Measurements from ENCODE around the gene PLEKHD1.

PLEKHD1 gene

DNA sequence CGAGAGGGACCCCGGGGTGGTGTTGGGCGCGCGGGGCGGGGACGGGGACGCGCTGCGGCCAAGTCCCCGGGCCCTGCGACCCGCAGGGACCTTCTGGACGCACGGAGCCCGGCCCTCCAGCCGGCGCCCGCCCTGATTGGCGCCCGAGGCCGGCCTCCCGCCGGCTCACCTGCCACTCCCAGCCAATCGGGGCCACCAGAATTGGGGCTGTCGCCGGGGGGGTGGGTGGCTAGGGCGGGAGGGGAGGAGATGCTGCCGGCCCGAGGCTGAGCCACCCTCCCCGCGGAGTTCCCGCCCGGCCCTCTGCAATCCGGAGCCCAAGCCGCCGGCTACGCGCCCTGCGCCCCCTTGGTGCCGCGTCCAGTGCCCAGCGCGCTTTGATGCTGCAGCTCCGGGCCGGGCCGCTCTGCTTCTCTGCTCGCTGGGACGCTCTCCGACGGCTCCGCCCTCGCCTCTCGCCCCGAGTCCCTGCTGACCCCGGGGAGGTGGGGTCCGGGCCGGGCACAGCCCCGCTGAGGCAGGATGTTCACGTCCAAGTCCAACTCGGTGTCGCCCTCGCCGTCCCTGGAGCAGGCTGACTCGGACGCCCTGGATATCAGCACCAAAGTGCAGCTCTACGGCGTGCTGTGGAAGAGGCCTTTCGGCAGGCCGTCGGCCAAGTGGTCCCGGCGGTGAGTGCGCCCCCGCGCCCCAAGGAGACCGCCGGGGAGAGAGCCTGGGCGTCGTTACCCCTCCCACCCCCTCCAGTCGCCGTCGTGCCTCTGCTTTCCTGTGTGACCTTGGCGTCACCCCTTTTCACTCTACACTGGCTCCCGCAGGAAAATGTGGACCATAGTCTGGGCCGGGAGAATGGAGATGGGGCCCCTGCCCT, at the start of gene PLEKHD1:
Gene PLEKHD1, plus strand, starts transcription at position 285 of the 871 bp plus-strand sequence. Its CDS starts 238 bp downstream, at position 523.
- ATAC-seq (replicated peaks) (peak in 1 of 2 donors; percentile 4), DNase-seq (no peak)
- Mint-ChIP-seq H3K4me1 (peaks cover 11 to 16% of the 10 kb centered on the region in 2 donors), H3K4me3 (peak within 1 kb of the TSS; percentile 59 to 65), H3K27ac (no peak within 1 kb of the TSS), H3K27me3 (peaks cover 55 to 60% of the 10 kb centered on the region in 2 donors), H3K36me3 (no peaks in the 10 kb centered on the region), H3K9me3 (no peaks in the 10 kb centered on the region)

DNA sequence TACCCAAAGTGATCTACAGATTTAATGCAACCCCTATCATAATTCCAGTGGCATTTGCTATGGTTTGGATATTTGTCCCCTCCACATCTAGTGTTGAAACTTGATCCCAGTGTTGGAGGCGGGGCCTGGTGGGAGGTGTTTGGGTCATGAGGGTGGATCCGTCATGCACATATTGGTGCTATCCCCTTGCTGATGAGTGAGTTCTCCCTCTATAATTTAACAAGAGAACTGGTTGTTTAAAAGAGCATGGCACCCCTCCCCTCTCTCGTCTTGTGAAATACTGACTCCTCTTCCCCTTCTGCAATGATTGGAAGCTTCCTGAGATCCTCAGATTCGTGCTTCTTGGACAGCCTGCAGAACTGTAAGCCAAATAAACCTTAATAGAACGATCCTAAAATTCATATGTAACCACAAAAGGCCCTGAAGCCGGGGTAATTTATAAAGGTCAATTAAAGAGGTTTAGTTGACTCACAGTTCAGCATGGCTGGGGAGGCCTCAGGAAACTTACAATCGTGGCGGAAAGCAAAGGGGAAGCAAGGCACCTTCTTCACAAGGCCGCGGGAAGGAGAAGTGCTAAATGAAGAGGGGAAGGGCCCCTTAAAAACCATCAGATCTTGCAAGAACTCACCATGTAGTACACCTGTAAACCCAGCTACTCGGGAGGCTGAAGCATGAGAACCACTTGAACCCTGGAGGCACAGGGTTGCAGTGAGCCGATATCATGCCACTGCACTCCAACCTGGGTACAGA, 44.8 kb upstream of the PLEKHD1 start:
- ATAC-seq (replicated peaks) (no peak), DNase-seq (no peak)

DNA sequence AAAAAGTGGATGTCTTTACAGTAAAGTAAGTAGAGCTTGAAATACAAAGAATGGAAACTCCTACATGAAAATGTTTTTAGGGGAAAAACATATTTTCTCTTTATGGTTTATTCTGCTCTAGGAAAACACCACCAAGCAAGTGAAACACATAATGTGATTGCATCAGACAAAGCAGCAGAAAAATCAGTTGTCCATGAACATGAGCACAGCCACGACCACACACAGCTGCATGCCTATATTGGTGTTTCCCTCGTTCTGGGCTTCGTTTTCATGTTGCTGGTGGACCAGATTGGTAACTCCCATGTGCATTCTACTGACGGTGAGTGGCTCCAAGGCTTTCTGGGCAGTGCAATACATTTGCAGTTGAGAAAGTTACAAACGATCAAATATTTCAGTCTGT, 42.6 kb upstream of the PLEKHD1 start:
- Mint-ChIP-seq H3K9me3 (no peaks in the 10 kb centered on the region), H3K27me3 (no peaks in the 10 kb centered on the region), H3K27ac (peak overlapping the region; percentile 81), H3K36me3 (peaks cover 37 to 63% of the 10 kb centered on the region in 2 donors), H3K4me1 (peaks cover 13 to 26% of the 10 kb centered on the region in 2 donors), H3K4me3 (peak overlapping the region; percentile 39)
- DNase-seq (peak; percentile 35), ATAC-seq (replicated peaks) (peak; percentile 98)

More for the DNA sequence above, 44.8 kb upstream of the PLEKHD1 start:
- Mint-ChIP-seq H3K36me3 (peaks cover 33 to 53% of the 10 kb centered on the region in 2 donors), H3K27ac (no peak overlapping the region), H3K9me3 (no peaks in the 10 kb centered on the region), H3K4me3 (no peak overlapping the region), H3K27me3 (no peaks in the 10 kb centered on the region), H3K4me1 (peaks cover 18 to 33% of the 10 kb centered on the region in 2 donors)

DNA sequence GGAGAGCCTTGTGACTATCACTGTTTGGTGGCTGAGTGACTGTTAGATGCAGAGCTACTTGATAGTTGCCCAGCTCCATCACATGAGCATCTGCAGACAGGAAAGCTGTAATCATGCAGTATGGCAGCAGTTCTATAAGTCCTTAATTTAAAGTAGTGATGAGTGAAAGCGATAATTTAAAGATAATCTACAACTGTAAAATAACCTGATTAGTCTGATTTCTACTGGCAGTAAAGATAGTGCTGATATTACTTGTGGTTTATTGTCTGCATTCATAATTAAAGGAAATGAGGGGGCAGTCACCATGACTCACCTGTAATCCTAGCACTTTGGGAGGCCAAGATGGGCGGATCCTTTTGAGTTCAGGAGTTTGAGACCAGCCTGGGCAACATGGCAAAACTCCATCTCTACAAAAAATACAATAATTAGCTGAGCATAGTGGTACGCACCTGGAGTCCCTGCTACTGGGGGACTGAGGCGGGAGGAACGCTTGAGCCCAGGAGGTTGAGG, 41.2 kb upstream of the PLEKHD1 start:
- no peak overlapping the region for H3K4me3 Mint-ChIP-seq

DNA sequence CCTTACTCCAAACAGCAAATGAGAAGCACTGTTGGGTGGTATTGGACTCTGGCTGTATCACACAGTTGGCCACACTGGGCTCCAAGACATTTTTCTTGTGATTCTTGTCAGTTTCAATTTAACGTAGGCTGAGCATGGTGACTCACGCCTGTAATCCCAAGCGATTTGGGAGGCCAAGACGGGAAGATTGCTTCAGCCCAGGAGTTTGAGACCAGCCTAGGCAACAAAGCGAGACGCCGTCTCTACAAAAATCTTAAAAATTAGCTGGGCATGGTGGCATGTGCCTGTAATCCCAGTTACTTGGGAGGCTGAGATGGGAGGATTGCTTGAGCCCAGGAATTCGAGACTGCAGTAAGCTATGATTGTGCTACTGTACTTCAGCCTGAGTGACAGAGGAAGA, 35.3 kb upstream of the PLEKHD1 start:
- Mint-ChIP-seq H3K27me3 (no peaks in the 10 kb centered on the region), H3K4me3 (no peak overlapping the region), H3K9me3 (no peaks in the 10 kb centered on the region), H3K36me3 (peaks cover 36 to 45% of the 10 kb centered on the region in 2 donors), H3K27ac (no peak overlapping the region), H3K4me1 (peaks cover 2 to 5% of the 10 kb centered on the region in 2 donors)
- ATAC-seq (replicated peaks) (no peak), DNase-seq (no peak)

More for the DNA sequence above, 41.2 kb upstream of the PLEKHD1 start:
- DNase-seq, result no peak
- peaks cover 11 to 28% of the 10 kb centered on the region in 2 donors for H3K4me1 Mint-ChIP-seq
- no peaks in the 10 kb centered on the region for H3K27me3 Mint-ChIP-seq
- H3K27ac Mint-ChIP-seq, result no peak overlapping the region
- H3K36me3 Mint-ChIP-seq, result peaks cover 45 to 63% of the 10 kb centered on the region in 2 donors
- no peaks in the 10 kb centered on the region for H3K9me3 Mint-ChIP-seq
- no peak for ATAC-seq (replicated peaks)

DNA sequence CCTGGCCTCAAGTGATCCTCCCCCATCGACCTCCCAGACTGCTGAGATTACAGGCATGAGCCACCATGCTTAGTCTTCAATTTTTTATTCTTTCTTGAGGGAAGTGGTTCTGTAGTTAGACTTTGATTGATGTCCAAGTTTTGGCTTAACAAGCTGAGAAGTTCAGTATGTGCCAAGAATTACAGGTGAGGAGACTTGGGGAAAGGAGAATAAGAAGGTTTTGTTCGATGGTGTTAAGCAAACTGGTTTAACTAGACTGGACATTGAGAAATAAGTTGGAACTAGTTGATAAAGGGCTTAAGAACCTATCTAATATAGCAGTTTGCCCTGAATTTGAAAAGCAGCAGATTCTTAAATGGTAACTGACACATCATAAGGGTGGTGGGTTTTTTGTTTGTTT, 32.6 kb upstream of the PLEKHD1 start:
- no peak for ATAC-seq (replicated peaks)
- Mint-ChIP-seq H3K27me3 (no peaks in the 10 kb centered on the region), H3K27ac (no peak overlapping the region), H3K36me3 (peaks cover 29 to 35% of the 10 kb centered on the region in 2 donors), H3K4me1 (peaks cover 2% of the 10 kb centered on the region in 2 donors), H3K4me3 (no peak overlapping the region), H3K9me3 (no peaks in the 10 kb centered on the region)
- no peak for DNase-seq

DNA sequence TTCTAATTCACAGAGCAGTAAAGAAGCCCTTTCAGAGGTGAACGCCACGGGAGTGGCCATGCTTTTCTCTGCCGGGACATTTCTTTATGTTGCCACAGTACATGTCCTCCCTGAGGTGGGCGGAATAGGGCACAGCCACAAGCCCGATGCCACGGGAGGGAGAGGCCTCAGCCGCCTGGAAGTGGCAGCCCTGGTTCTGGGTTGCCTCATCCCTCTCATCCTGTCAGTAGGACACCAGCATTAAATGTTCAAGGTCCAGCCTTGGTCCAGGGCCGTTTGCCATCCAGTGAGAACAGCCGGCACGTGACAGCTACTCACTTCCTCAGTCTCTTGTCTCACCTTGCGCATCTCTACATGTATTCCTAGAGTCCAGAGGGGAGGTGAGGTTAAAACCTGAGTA, 26.2 kb upstream of the PLEKHD1 start:
- DNase-seq (no peak), ATAC-seq (replicated peaks) (no peak)
- peaks cover 25 to 44% of the 10 kb centered on the region in 2 donors for H3K36me3 Mint-ChIP-seq
- no peaks in the 10 kb centered on the region for H3K4me1 Mint-ChIP-seq
- H3K4me3 Mint-ChIP-seq, result no peak overlapping the region
- H3K27ac Mint-ChIP-seq, result peak overlapping the region; percentile 62
- H3K27me3 Mint-ChIP-seq, result no peaks in the 10 kb centered on the region
- no peaks in the 10 kb centered on the region for H3K9me3 Mint-ChIP-seq

DNA sequence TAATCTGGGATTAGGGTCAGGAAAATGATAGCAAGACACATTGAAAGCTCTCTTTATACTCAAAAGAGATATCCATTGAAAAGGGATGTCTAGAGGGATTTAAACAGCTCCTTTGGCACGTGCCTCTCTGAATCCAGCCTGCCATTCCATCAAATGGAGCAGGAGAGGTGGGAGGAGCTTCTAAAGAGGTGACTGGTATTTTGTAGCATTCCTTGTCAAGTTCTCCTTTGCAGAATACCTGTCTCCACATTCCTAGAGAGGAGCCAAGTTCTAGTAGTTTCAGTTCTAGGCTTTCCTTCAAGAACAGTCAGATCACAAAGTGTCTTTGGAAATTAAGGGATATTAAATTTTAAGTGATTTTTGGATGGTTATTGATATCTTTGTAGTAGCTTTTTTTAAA, 25.4 kb upstream of the PLEKHD1 start:
- no peak for DNase-seq
- ATAC-seq (replicated peaks), result no peak
- peaks cover 26 to 47% of the 10 kb centered on the region in 2 donors for H3K36me3 Mint-ChIP-seq
- no peaks in the 10 kb centered on the region for H3K27me3 Mint-ChIP-seq
- no peak overlapping the region for H3K4me3 Mint-ChIP-seq
- H3K4me1 Mint-ChIP-seq, result no peaks in the 10 kb centered on the region
- no peaks in the 10 kb centered on the region for H3K9me3 Mint-ChIP-seq
- H3K27ac Mint-ChIP-seq, result no peak overlapping the region

DNA sequence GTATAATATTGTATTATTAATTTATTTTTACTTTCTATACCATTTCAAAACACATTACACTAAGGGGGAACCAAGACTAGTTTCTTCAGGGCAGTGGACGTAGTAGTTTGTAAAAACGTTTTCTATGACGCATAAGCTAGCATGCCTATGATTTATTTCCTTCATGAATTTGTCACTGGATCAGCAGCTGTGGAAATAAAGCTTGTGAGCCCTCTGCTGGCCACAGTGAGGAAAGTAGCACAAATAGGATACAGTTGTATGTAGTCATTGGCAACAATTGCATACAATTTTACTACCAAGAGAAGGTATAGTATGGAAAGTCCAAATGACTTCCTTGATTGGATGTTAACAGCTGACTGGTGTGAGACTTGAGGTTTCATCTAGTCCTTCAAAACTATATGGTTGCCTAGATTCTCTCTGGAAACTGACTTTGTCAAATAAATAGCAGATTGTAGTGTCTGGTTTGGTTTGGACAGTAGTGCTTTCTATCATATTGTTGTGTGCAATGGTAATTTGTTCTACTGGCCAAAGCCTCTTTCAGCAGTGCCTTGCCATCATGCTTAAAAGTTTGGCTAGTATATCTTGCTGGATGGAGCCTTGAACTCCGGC, 24.3 kb upstream of the PLEKHD1 start:
- no peaks in the 10 kb centered on the region for H3K4me1 Mint-ChIP-seq
- H3K4me3 Mint-ChIP-seq, result no peak overlapping the region
- ATAC-seq (replicated peaks) (peak; percentile 97 to 98), DNase-seq (peak; percentile 51)
- no peaks in the 10 kb centered on the region for H3K27me3 Mint-ChIP-seq
- peaks cover 26 to 41% of the 10 kb centered on the region in 2 donors for H3K36me3 Mint-ChIP-seq
- no peak overlapping the region for H3K27ac Mint-ChIP-seq
- no peaks in the 10 kb centered on the region for H3K9me3 Mint-ChIP-seq

DNA sequence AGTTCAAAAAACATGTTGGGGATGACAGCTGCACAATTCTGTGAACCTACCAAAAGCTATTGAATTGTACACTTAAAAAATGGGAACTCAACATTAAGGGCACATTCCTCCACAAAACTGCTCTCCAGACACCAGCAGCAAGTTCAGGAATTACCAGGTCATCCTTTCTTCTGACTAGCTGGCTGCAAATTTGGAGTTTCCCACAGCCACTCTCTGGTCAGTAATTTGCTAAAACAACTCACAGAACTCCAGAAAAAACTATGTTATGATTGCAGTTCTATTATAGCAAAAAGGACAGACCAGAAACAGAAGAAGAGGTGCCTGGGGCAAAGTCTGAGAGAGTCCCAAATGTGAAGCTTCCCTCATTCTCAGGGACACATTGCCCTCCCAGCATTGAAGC, 20.1 kb upstream of the PLEKHD1 start:
- Mint-ChIP-seq H3K4me3 (no peak overlapping the region), H3K4me1 (no peaks in the 10 kb centered on the region), H3K27ac (no peak overlapping the region), H3K9me3 (no peaks in the 10 kb centered on the region), H3K36me3 (peaks cover 13 to 27% of the 10 kb centered on the region in 2 donors), H3K27me3 (no peaks in the 10 kb centered on the region)
- DNase-seq (no peak), ATAC-seq (replicated peaks) (no peak)

DNA sequence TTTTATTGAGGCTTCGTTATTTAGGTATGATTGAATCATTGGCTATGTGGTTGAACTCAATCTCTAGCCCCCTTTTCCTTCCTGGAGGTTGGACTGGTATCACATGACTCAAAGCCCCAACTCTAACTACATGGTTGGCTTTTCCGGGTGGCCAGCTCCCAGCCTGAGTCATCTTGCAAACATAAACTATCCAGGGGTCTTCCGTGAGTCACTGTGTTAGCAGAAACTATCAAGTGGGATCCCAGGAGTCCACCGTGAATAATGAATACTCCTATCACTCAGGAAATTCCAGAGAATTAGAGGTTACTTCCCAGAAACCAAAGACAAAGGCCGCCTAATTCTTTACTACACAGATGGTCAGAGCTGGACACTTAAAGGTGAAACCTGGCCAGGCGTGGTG, 19.7 kb upstream of the PLEKHD1 start:
- Mint-ChIP-seq H3K4me3 (no peak overlapping the region), H3K9me3 (no peaks in the 10 kb centered on the region), H3K4me1 (no peaks in the 10 kb centered on the region), H3K27me3 (no peaks in the 10 kb centered on the region), H3K27ac (no peak overlapping the region), H3K36me3 (peaks cover 11 to 23% of the 10 kb centered on the region in 2 donors)
- DNase-seq, result no peak
- no peak for ATAC-seq (replicated peaks)

DNA sequence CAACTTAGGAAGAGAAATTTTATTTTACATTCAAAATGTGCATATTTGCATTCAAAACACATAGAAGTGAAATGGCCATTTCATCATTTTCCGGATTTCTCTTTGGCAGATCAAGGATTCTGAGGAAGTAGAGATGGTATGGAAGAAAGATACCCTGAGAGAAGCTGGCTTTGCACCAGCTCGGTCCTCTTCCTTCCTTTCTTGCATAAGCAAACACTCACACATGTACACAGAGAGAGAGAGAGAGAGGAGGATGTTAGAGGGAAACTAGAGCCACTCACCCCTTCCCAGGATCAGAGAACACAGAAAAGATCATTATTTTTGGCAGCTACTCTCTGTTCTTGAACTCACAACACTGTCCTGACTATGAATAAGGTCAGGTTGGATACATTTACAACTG, 15.6 kb upstream of the PLEKHD1 start:
- no peak for DNase-seq
- Mint-ChIP-seq H3K36me3 (peaks cover 7 to 12% of the 10 kb centered on the region in 2 donors), H3K4me3 (no peak overlapping the region), H3K27ac (no peak overlapping the region), H3K4me1 (peaks cover 0 to 2% of the 10 kb centered on the region in 2 donors), H3K27me3 (peaks cover 0 to 5% of the 10 kb centered on the region in 2 donors), H3K9me3 (no peaks in the 10 kb centered on the region)
- ATAC-seq (replicated peaks), result no peak

DNA sequence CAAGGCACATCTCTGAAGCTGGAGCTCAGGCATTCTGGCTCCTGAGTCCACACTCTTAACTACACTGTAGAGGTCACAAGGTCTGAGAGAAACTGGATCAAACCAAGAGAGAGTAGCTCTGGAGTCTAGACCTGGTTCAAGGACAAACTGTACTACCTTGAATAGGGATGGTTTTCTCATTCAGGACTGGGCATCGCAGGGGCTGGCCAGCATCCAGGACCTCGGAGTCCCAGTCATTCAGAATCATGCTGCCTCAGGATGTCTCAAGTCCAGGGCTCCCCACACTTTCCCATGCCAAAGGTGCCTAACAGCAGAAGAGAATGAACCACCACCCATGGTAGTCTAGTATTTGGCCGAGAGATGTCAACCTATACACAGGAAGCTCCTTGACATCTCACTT, 13.1 kb upstream of the PLEKHD1 start:
- Mint-ChIP-seq H3K4me3 (no peak overlapping the region), H3K36me3 (peaks cover 5 to 10% of the 10 kb centered on the region in 2 donors), H3K27ac (no peak overlapping the region), H3K9me3 (peaks cover under 1 to 1% of the 10 kb centered on the region in 2 donors), H3K27me3 (peaks cover 5 to 22% of the 10 kb centered on the region in 2 donors), H3K4me1 (peaks cover 7% of the 10 kb centered on the region in 2 donors)
- ATAC-seq (replicated peaks) (no peak), DNase-seq (no peak)

DNA sequence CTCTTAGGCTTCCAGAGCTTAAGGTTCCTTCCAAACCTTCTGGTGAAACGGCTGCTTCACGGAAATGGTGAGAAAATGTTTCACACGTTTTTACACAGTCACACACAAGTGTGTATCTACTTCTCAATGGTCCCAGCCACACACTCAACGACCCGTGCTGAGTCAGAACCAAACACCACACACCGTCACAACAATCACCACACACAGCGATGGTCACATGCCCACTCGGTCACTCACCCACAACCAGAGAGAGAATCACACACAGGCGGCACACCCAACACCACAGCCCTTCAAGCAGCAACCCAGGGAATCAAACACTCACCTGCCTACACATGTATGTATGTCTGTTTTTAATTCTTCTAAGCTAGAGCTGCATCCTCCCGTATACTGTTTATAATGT, 12.6 kb upstream of the PLEKHD1 start:
- ATAC-seq (replicated peaks), result no peak
- no peak for DNase-seq
- H3K4me3 Mint-ChIP-seq, result no peak overlapping the region
- H3K36me3 Mint-ChIP-seq, result peaks cover 5 to 13% of the 10 kb centered on the region in 2 donors
- H3K27ac Mint-ChIP-seq, result no peak overlapping the region
- peaks cover 7% of the 10 kb centered on the region in 2 donors for H3K4me1 Mint-ChIP-seq
- H3K9me3 Mint-ChIP-seq, result peaks cover 2 to 4% of the 10 kb centered on the region in 2 donors
- H3K27me3 Mint-ChIP-seq, result peaks cover 8 to 26% of the 10 kb centered on the region in 2 donors

Measured in stimulated activated naive B cell treated with anti-CD40 and anti-IgM and Interleukin-4, amounts not matched to agents 10 μg/mL and 1 μg/mL and 100 μg/mL, for 72 hours (primary cell).